Keratinocyte (primary cell): ENCODE measurements around the gene GRIA3. TPM values are rescaled to one million over a fixed set of nuclear protein-coding genes. Genes with fewer than 3 reads are reported as not detected.

Experiments used
- DNase-seq: peaks from one replicate; pipeline ENCODE4 v3.0.0-alpha.2; 2011; ENCODE audit warnings: low read depth, missing footprints, low spot score
- FAIRE-seq: peaks from 2 replicates; lab custom pipeline; 2011; peaks lifted over from hg19 to GRCh38; lab: Jason Lieb, UNC
- H2AFZ ChIP-seq: 2 replicates; pipeline ENCODE4 v1.6.0; 2012; ENCODE audit warnings: low read length, control low read depth, inconsistent platforms; ENCODE audit not compliant: control insufficient read depth
- H3K27ac ChIP-seq: 2 replicates; pipeline ENCODE4 v1.5.1; 2011; ENCODE audit warnings: low read length; ENCODE audit not compliant: control insufficient read depth, insufficient read depth
- H3K27me3 ChIP-seq: 3 replicates; pipeline ENCODE4 v1.6.0; 2011; ENCODE audit warnings: low read length; ENCODE audit not compliant: control insufficient read depth, insufficient read depth; ENCODE audit errors: extremely low read depth
- H3K36me3 ChIP-seq, 2 experiments: 2 replicates in 1 of 2; 3 replicates in 1 of 2; pipeline ENCODE4 v1.5.1; 2011; ENCODE audit warnings: low read length in 2 of 2, mild to moderate bottlenecking in 1 of 2; ENCODE audit not compliant: control insufficient read depth in 2 of 2, insufficient read depth in 2 of 2; ENCODE audit errors: extremely low read depth in 1 of 2
- H3K4me1 ChIP-seq: 3 replicates; pipeline ENCODE4 v1.5.1; 2011; ENCODE audit warnings: low read length; ENCODE audit not compliant: control insufficient read depth, insufficient read depth; ENCODE audit errors: extremely low read depth
- H3K4me2 ChIP-seq: 3 replicates; pipeline ENCODE4 v1.6.0; 2011; ENCODE audit warnings: low read depth, low read length; ENCODE audit not compliant: control insufficient read depth, insufficient read depth; ENCODE audit errors: extremely low read depth
- H3K4me3 ChIP-seq, 3 experiments: fragments of 200-600 bp in 1 of 3; sonication (generic) in 1 of 3; 2 replicates in 2 of 3; 3 replicates in 1 of 3; pipeline ENCODE4 v1.5.1; 2011 to 2016; ENCODE audit warnings: low read length in 3 of 3, mild to moderate bottlenecking in 3 of 3, control low read depth in 2 of 3, inconsistent platforms in 1 of 3, low read depth in 1 of 3, mixed read lengths in 1 of 3, mixed run types in 1 of 3, moderate library complexity in 1 of 3; ENCODE audit not compliant: control insufficient read depth in 2 of 3, insufficient read depth in 2 of 3; ENCODE audit errors: extremely low read depth in 1 of 3
- H3K79me2 ChIP-seq: 2 replicates; pipeline ENCODE4 v1.6.0; 2012; ENCODE audit warnings: low read length; ENCODE audit not compliant: control insufficient read depth, insufficient read depth
- H3K9ac ChIP-seq: 3 replicates; pipeline ENCODE4 v1.6.0; 2011; ENCODE audit warnings: low read length; ENCODE audit not compliant: control insufficient read depth, insufficient read depth; ENCODE audit errors: extremely low read depth
- H3K9me1 ChIP-seq: 3 replicates; pipeline ENCODE4 v1.6.0; 2011; ENCODE audit warnings: low read length; ENCODE audit not compliant: control insufficient read depth, insufficient read depth; ENCODE audit errors: extremely low read depth
- H3K9me3 ChIP-seq: 2 replicates; pipeline ENCODE4 v1.5.1; 2012; ENCODE audit warnings: low read depth, low read length; ENCODE audit not compliant: control insufficient read depth
- H4K20me1 ChIP-seq: 3 replicates; pipeline ENCODE4 v1.6.0; 2011; ENCODE audit warnings: low read length; ENCODE audit not compliant: control insufficient read depth, insufficient read depth; ENCODE audit errors: extremely low read depth
- EZH2 ChIP-seq: IDR thresholded peaks from one replicate; pipeline ENCODE4 v1.6.1; 2012; ENCODE audit warnings: inconsistent platforms, mild to moderate bottlenecking, low read length, moderate library complexity
- dilution Hi-C: fragments of 300-500 bp; cut with MboI; formaldehyde crosslinking; loops from one replicate; pipeline ENCODE4 v1.7.0; 2020; ENCODE audit warnings: low sequenced_read_pairs; ENCODE audit not compliant: extremely low pct_ligation_motif_present
- polyA plus RNA-seq, 5 experiments: library from polyadenylated mRNA; depleted of rRNA in 3 of 5; stranded (reverse) in 3 of 5; stranded (forward) in 1 of 5; unstranded in 1 of 5; fragments of >200 nt; gene quantifications; 1 replicate in 1 of 5; 2 replicates in 3 of 5; 3 replicates in 1 of 5; pipeline versions ENCODE4 v1.2.1 to v1.2.3, GENCODE V29; 2011 to 2012; ENCODE audit warnings: missing spikeins in 2 of 5, low read depth in 1 of 5, low replicate concordance in 1 of 5
- TF ChIP-seq, protein P1 (sequence below), 3 experiments: IDR thresholded peaks in 1 of 3; conservative IDR thresholded peaks in 1 of 3; optimal IDR thresholded peaks in 1 of 3; 2 replicates in 2 of 3; 3 replicates in 1 of 3; pipeline versions ENCODE3 to v1.5.1; 2011; ENCODE audit warnings: low read length in 3 of 3, mild to moderate bottlenecking in 3 of 3, moderate library complexity in 2 of 3, control low read depth in 1 of 3, inconsistent platforms in 1 of 3; ENCODE audit not compliant: insufficient read depth in 2 of 3; ENCODE audit errors: extremely low read depth in 1 of 3

The GRIA3 gene
- polyA plus RNA-seq, 1 donor (not counting 4 experiments of a cell fraction or from before 2014, with no cell fraction given) = not detected

GRCh38 chrX:123476611-123477219 lies 292.6 kb downstream of the GRIA3 start:
- H3K27ac ChIP-seq = no peak overlapping the region
- no peak for DNase-seq
- H3K27me3 ChIP-seq = no peaks in the 10 kb centered on the region
- no peak overlapping the region for H2AFZ ChIP-seq
- no peak for FAIRE-seq
- H3K36me3 ChIP-seq = no peaks in the 10 kb centered on the region
- H3K4me1 ChIP-seq = no peaks in the 10 kb centered on the region
- dilution Hi-C loops = no loop called here
- H3K4me3 ChIP-seq = no peak overlapping the region
- no peak overlapping the region for H3K4me2 ChIP-seq
- H3K9ac ChIP-seq = no peak overlapping the region
- no peaks in the 10 kb centered on the region for H3K79me2 ChIP-seq
- TF ChIP-seq, protein P1, sequence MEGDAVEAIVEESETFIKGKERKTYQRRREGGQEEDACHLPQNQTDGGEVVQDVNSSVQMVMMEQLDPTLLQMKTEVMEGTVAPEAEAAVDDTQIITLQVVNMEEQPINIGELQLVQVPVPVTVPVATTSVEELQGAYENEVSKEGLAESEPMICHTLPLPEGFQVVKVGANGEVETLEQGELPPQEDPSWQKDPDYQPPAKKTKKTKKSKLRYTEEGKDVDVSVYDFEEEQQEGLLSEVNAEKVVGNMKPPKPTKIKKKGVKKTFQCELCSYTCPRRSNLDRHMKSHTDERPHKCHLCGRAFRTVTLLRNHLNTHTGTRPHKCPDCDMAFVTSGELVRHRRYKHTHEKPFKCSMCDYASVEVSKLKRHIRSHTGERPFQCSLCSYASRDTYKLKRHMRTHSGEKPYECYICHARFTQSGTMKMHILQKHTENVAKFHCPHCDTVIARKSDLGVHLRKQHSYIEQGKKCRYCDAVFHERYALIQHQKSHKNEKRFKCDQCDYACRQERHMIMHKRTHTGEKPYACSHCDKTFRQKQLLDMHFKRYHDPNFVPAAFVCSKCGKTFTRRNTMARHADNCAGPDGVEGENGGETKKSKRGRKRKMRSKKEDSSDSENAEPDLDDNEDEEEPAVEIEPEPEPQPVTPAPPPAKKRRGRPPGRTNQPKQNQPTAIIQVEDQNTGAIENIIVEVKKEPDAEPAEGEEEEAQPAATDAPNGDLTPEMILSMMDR (optimal IDR thresholded peaks at IDR 0.05 in 1 of 3, IDR thresholded peaks at IDR 0.05 in 1 of 3, conservative IDR thresholded peaks at IDR 0.05 in 1 of 3; ENCODE audit: extremely low read depth in 1 of 3, insufficient read depth in 2 of 3, low read length in 3 of 3) = no peak
- no peak for TF ChIP-seq EZH2
- H4K20me1 ChIP-seq = no peaks in the 10 kb centered on the region
- no peaks in the 10 kb centered on the region for H3K9me1 ChIP-seq
- no peaks in the 10 kb centered on the region for H3K9me3 ChIP-seq

- Histone ChIP-seq H3K4me3 (no peak overlapping the region), H3K9me3 (no peaks in the 10 kb centered on the region), H2AFZ (no peak overlapping the region), H3K27ac (no peak overlapping the region), H3K4me2 (no peak overlapping the region), H4K20me1 (no peaks in the 10 kb centered on the region), H3K9me1 (no peaks in the 10 kb centered on the region), H3K4me1 (no peaks in the 10 kb centered on the region), H3K36me3 (no peaks in the 10 kb centered on the region), H3K9ac (no peak overlapping the region), H3K27me3 (no peaks in the 10 kb centered on the region), H3K79me2 (no peaks in the 10 kb centered on the region)
- FAIRE-seq = no peak
- no peak for DNase-seq
- dilution Hi-C loops = no loop called here
- TF ChIP-seq EZH2 = no peak
- TF ChIP-seq, protein P1 (optimal IDR thresholded peaks at IDR 0.05 in 1 of 3, IDR thresholded peaks at IDR 0.05 in 1 of 3, conservative IDR thresholded peaks at IDR 0.05 in 1 of 3; ENCODE audit: extremely low read depth in 1 of 3, insufficient read depth in 2 of 3, low read length in 3 of 3) = no peak
These were observed 293.6 kb downstream of the GRIA3 start for GRCh38 chrX:123477673-123478072.
